A673 (cell line): ENCODE results near the gene GLS2. TPM values are rescaled to one million over a fixed set of nuclear protein-coding genes. Genes with fewer than 3 reads are reported as not detected.

Experiments used
- BruUV-seq: library from RNA; stranded (reverse); fragments of 400-500 nt; replicated peaks from 2 replicates; lab custom pipeline; 2021; lab: Mats Ljungman, UMichigan
- CTCF ChIA-PET: fragments of 300-600 bp; sonication (Branson Sonifier 250); formaldehyde crosslinking; loops from one replicate; lab custom pipeline; 2022; ENCODE audit warnings: antibody characterized with exemption; lab: Charles Lee
- POLR2A ChIA-PET: fragments of 300-600 bp; sonication (Branson Sonifier 250); formaldehyde crosslinking; loops from one replicate; lab custom pipeline; 2022; ENCODE audit warnings: antibody characterized with exemption; ENCODE audit not compliant: low non-redundant PET; lab: Charles Lee
- DNase-seq: peaks from one replicate; pipeline ENCODE4 v3.0.0-alpha.2; 2015; ENCODE audit warnings: low spot score
- H3K27ac ChIP-seq: fragments of 200-600 bp; sonication (generic); 2 replicates; pipeline ENCODE4 v1.5.1; 2016; ENCODE audit warnings: mixed run types, low read depth, mild to moderate bottlenecking, mixed read lengths, antibody characterized with exemption, low read length; ENCODE audit not compliant: poor library complexity, severe bottlenecking
- H3K27me3 ChIP-seq: fragments of 200-600 bp; sonication (generic); replicated peaks from 2 replicates; pipeline ENCODE4 v1.6.1; 2017; ENCODE audit warnings: mixed run types, low read depth, mild to moderate bottlenecking, mixed read lengths, antibody characterized with exemption, low read length; ENCODE audit not compliant: insufficient read depth, poor library complexity
- H3K36me3 ChIP-seq: fragments of 200-600 bp; sonication (generic); 2 replicates; pipeline ENCODE4 v1.6.1; 2016; ENCODE audit warnings: mixed run types, mild to moderate bottlenecking, mixed read lengths, antibody characterized with exemption, low read length; ENCODE audit not compliant: insufficient read depth, poor library complexity, severe bottlenecking
- H3K4me1 ChIP-seq: fragments of 200-600 bp; sonication (generic); 2 replicates; pipeline ENCODE4 v1.6.1; 2017; ENCODE audit warnings: mixed run types, mild to moderate bottlenecking, mixed read lengths, antibody characterized with exemption, low read length; ENCODE audit not compliant: insufficient read depth, poor library complexity, severe bottlenecking
- H3K4me3 ChIP-seq: fragments of 200-600 bp; sonication (generic); 2 replicates; pipeline ENCODE4 v1.5.1; 2016; ENCODE audit warnings: low read depth, mixed run types, mild to moderate bottlenecking, mixed read lengths, low read length; ENCODE audit not compliant: poor library complexity, severe bottlenecking
- H3K9me3 ChIP-seq: fragments of 200-600 bp; sonication (generic); 2 replicates; pipeline ENCODE4 v1.6.1; 2016; ENCODE audit warnings: mixed run types, low read depth, mild to moderate bottlenecking, mixed read lengths, antibody characterized with exemption, low read length; ENCODE audit not compliant: poor library complexity, severe bottlenecking
- EZH2 ChIP-seq: fragments of 200-600 bp; sonication (generic); IDR thresholded peaks from 2 replicates; pipeline ENCODE4 v1.6.1; 2017; ENCODE audit warnings: borderline replicate concordance, low read depth, mild to moderate bottlenecking, mixed read lengths, antibody characterized with exemption, low read length; ENCODE audit not compliant: poor library complexity, severe bottlenecking
- intact Hi-C: fragments of 100-400 bp; cut with micrococcal nuclease; formaldehyde crosslinking; loops from one replicate; pipeline ENCODE4 v1.10.0; 2022; ENCODE audit not compliant: unreplicated experiment
- total RNA-seq: library from RNA; stranded (reverse); gene quantifications from 2 replicates; pipeline ENCODE4 v1.2.3, GENCODE V29; 2021
- TF ChIP-seq, protein P1 (sequence below): fragments of 300-800, 200-600 bp; sonication (generic); conservative IDR thresholded peaks from 2 replicates; pipeline ENCODE4 v1.5.1; 2017; ENCODE audit warnings: low read depth, mild to moderate bottlenecking, antibody characterized with exemption, low read length, moderate library complexity, mixed read lengths

Gene GLS2
- total RNA-seq, 1 experiment from 2014 or later, result not detected

DNA sequence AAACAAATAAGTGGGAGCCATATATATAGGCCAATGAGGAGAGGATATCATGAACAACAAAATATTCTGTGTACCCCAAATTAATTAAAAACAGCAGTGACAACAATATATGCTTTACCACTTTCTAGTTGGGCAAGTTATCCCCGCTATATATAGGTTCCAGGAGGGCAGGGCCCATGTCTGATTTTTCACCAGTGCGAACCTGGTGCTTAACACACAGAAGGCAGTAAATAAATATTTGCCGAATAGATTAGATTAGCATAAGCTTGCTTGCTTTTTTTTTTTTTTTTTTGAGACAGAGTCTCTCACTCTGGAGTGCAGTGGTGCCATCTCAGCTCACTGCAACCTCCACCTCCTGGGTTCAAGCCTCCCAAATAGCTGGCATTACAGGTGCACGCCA, 30.1 kb downstream of the GLS2 start:
- no peaks in the 10 kb centered on the region for H3K36me3 ChIP-seq
- ChIA-PET POLR2A (no interaction called here), CTCF (no interaction called here)
- TF ChIP-seq EZH2, result no peak
- TF ChIP-seq, protein P1, sequence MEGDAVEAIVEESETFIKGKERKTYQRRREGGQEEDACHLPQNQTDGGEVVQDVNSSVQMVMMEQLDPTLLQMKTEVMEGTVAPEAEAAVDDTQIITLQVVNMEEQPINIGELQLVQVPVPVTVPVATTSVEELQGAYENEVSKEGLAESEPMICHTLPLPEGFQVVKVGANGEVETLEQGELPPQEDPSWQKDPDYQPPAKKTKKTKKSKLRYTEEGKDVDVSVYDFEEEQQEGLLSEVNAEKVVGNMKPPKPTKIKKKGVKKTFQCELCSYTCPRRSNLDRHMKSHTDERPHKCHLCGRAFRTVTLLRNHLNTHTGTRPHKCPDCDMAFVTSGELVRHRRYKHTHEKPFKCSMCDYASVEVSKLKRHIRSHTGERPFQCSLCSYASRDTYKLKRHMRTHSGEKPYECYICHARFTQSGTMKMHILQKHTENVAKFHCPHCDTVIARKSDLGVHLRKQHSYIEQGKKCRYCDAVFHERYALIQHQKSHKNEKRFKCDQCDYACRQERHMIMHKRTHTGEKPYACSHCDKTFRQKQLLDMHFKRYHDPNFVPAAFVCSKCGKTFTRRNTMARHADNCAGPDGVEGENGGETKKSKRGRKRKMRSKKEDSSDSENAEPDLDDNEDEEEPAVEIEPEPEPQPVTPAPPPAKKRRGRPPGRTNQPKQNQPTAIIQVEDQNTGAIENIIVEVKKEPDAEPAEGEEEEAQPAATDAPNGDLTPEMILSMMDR, result no peak
- BruUV-seq, result no TSS peak
- no peak overlapping the region for H3K27ac ChIP-seq
- intact Hi-C loops, result no loop called here
- H3K4me3 ChIP-seq, result no peak overlapping the region
- no peaks in the 10 kb centered on the region for H3K9me3 ChIP-seq
- no peaks in the 10 kb centered on the region for H3K27me3 ChIP-seq
- DNase-seq, result no peak
- no peaks in the 10 kb centered on the region for H3K4me1 ChIP-seq

DNA sequence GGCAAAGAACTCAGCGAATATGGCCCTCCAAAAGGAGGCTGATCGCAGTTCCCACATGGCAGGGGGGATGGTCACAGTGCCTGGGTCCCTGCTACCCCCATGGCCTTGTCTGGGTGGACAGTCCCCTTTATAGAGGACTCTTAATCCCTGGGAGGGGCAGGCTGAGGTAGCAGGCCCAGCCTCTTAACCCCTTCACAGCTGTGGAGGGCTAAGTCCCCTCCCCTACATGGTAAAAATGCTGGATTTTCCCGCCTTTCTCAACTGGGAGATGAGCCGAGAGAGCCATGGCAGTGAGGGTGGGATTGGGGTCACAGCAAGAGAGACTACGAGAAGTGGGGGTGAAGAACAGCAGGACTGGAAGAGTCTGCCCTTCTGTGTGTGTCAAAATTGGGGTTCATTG, 33.4 kb downstream of the GLS2 start, which contains the start of gene MIP:
MIP (minus strand) TSS at position 101 of the 400 bp plus-strand sequence; CDS start at position 57, 44 bp downstream.
- no peak for DNase-seq
- POLR2A ChIA-PET, result interaction anchor here (0.6 kb wide), 1 partner anchor 81 kb away, joined by 6 read pairs; no protein-coding TSS in a partner anchor
- peaks cover 7% of the 10 kb centered on the region for H3K4me1 ChIP-seq
- intact Hi-C loops, result no loop called here
- H3K27ac ChIP-seq, result no peak within 1 kb of the TSS
- H3K9me3 ChIP-seq, result no peaks in the 10 kb centered on the region
- H3K36me3 ChIP-seq, result no peaks in the 10 kb centered on the region
- BruUV-seq, result no TSS peak
- H3K27me3 ChIP-seq, result no peaks in the 10 kb centered on the region
- CTCF ChIA-PET, result no interaction called here
- no peak within 1 kb of the TSS for H3K4me3 ChIP-seq
- TF ChIP-seq, protein P1, result no peak

DNA sequence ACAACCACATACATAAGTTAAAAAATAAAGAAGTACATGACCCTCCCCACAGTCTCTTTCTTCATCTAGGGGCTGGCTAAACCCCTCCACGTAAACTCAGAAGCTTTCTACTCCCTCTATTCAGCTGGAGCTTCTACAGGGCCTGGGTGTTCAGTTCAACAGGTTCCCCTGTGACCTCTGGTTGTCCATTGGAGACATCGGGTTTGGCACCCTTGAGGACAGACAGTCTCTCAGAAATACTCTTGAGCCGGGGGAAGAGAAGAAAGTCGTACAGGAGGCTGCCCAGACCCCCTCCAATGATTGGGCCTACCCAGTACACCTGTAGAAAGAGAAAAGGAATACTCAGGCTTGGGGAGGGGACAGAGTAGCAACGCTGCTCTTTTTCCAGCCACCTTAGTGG, 36.8 kb downstream of the GLS2 start:
- DNase-seq, result no peak
- Histone ChIP-seq H3K27me3 (no peaks in the 10 kb centered on the region), H3K9me3 (no peaks in the 10 kb centered on the region), H3K4me1 (peaks cover 8% of the 10 kb centered on the region), H3K4me3 (no peak overlapping the region), H3K36me3 (no peaks in the 10 kb centered on the region), H3K27ac (no peak overlapping the region)
- intact Hi-C loops, result no loop called here
- POLR2A ChIA-PET, result interaction anchor here (0.6 kb wide), 2 partner anchors 26 to 135 kb away, joined by 4 to 15 read pairs; partner anchors contain the start of gene CNPY2
- no peak for TF ChIP-seq EZH2
- TF ChIP-seq, protein P1, result no peak
- BruUV-seq, result no TSS peak
- CTCF ChIA-PET, result no interaction called here
